WTC11 (cell line): ENCODE data around the gene FOXP1. TPM values are rescaled to one million over a fixed set of nuclear protein-coding genes. Genes with fewer than 3 reads are reported as not detected.

Source experiments
- ATAC-seq: fragments of 200-7000 bp; cut with Tn5 transposase; 2 replicates; pipeline ENCODE4 v1.10.0; 2021; ENCODE audit warnings: mild to moderate bottlenecking, moderate library complexity
- CTCF ChIA-PET: fragments of 300-600 bp; sonication (Branson Sonifier 250); formaldehyde crosslinking; loops from one replicate; lab custom pipeline; 2021; ENCODE audit warnings: antibody characterized with exemption; lab: Charles Lee
- POLR2A ChIA-PET: fragments of 350-600 bp; sonication (Branson Sonifier 250); formaldehyde crosslinking; loops from one replicate; lab custom pipeline; 2021; ENCODE audit warnings: antibody characterized with exemption; lab: Charles Lee
- DNase-seq: peaks from one replicate; pipeline ENCODE4 v3.0.0; 2021; ENCODE audit warnings: low spot score
- H3K27ac Mint-ChIP-seq: 2 replicates; pipeline ENCODE4 v1.8.0; 2021; ENCODE audit warnings: mixed read lengths
- H3K27me3 Mint-ChIP-seq: 2 replicates; pipeline ENCODE4 v1.8.0; 2021; ENCODE audit warnings: low read depth, mild to moderate bottlenecking, moderate library complexity, mixed read lengths
- H3K36me3 Mint-ChIP-seq: 2 replicates; pipeline ENCODE4 v1.8.0; 2021; ENCODE audit warnings: mixed read lengths
- H3K4me1 Mint-ChIP-seq: 2 replicates; pipeline ENCODE4 v1.8.0; 2022; ENCODE audit warnings: mixed read lengths
- H3K4me3 Mint-ChIP-seq: 2 replicates; pipeline ENCODE4 v1.8.0; 2021; ENCODE audit warnings: mild to moderate bottlenecking, moderate library complexity, mixed read lengths
- H3K9me3 Mint-ChIP-seq: 2 replicates; pipeline ENCODE4 v1.8.0; 2021; ENCODE audit warnings: mixed read lengths
- ATF1 ChIP-seq: sonication (generic); formaldehyde crosslinking; IDR thresholded peaks from 2 replicates; pipeline ENCODE4 v1.8.1; 2023; ENCODE audit warnings: mild to moderate bottlenecking, moderate library complexity, missing genetic modification reagents
- E2F4 ChIP-seq: sonication (generic); formaldehyde crosslinking; IDR thresholded peaks from 2 replicates; pipeline ENCODE4 v1.8.1; 2022; ENCODE audit warnings: low read depth, mild to moderate bottlenecking, moderate library complexity, missing genetic modification reagents, borderline replicate concordance
- ERG ChIP-seq: fragments of 250-450 bp; sonication (Bioruptor Pico); IDR thresholded peaks from 2 replicates; pipeline ENCODE4 v1.8.0; 2021; ENCODE audit warnings: mild to moderate bottlenecking
- GTF2I ChIP-seq: fragments of 250-450 bp; sonication (Bioruptor Pico); conservative IDR thresholded peaks from 2 replicates; pipeline ENCODE4 v1.4.0; 2021; ENCODE audit warnings: mild to moderate bottlenecking
- HMGA2 ChIP-seq: fragments of 250-450 bp; sonication (Bioruptor Pico); IDR thresholded peaks from 2 replicates; pipeline ENCODE4 v1.4.0; 2021; ENCODE audit warnings: mild to moderate bottlenecking, moderate library complexity
- JAZF1 ChIP-seq: fragments of 250-450 bp; sonication (Bioruptor Pico); IDR thresholded peaks from 2 replicates; pipeline ENCODE4 v1.9.0; 2021; ENCODE audit warnings: moderate library complexity, mild to moderate bottlenecking, inconsistent platforms
- NFE2L1 ChIP-seq: sonication (generic); formaldehyde crosslinking; IDR thresholded peaks from 2 replicates; pipeline ENCODE4 v1.8.1; 2023; ENCODE audit warnings: missing genetic modification reagents
- NFYB ChIP-seq: sonication (generic); formaldehyde crosslinking; conservative IDR thresholded peaks from 2 replicates; pipeline ENCODE4 v1.8.0; 2022; ENCODE audit warnings: low read depth, missing genetic modification reagents
- PREB ChIP-seq: sonication (generic); formaldehyde crosslinking; IDR thresholded peaks from 2 replicates; pipeline ENCODE4 v1.8.1; 2022; ENCODE audit warnings: mild to moderate bottlenecking, missing genetic modification reagents, moderate library complexity, borderline replicate concordance
- TCF7 ChIP-seq: sonication (generic); formaldehyde crosslinking; IDR thresholded peaks from 2 replicates; pipeline ENCODE4 v1.8.0; 2022; ENCODE audit warnings: mild to moderate bottlenecking, low read depth, missing genetic modification reagents, moderate library complexity
- USF2 ChIP-seq: sonication (generic); formaldehyde crosslinking; IDR thresholded peaks from 2 replicates; pipeline ENCODE4 v1.8.1; 2023; ENCODE audit warnings: mild to moderate bottlenecking, missing genetic modification reagents, moderate library complexity
- ZBTB21 ChIP-seq: sonication (generic); formaldehyde crosslinking; IDR thresholded peaks from 2 replicates; pipeline ENCODE4 v1.8.1; 2023; ENCODE audit warnings: mild to moderate bottlenecking, missing genetic modification reagents, borderline replicate concordance
- ZNF121 ChIP-seq: sonication (generic); formaldehyde crosslinking; IDR thresholded peaks from 2 replicates; pipeline ENCODE4 v1.8.0; 2023; ENCODE audit warnings: missing genetic modification reagents
- ZNF512 ChIP-seq: sonication (generic); formaldehyde crosslinking; IDR thresholded peaks from 2 replicates; pipeline ENCODE4 v1.8.1; 2022; ENCODE audit warnings: missing genetic modification reagents, borderline replicate concordance
- ZNF671 ChIP-seq: fragments of 250-450 bp; sonication (Bioruptor Pico); IDR thresholded peaks from 2 replicates; pipeline ENCODE4 v1.8.0; 2021; ENCODE audit warnings: mild to moderate bottlenecking
- total RNA-seq: library from RNA; stranded (reverse); gene quantifications from 3 replicates; pipeline ENCODE4 v1.2.3, GENCODE V29; 2021
- TF ChIP-seq, protein P1 (sequence below): sonication (generic); formaldehyde crosslinking; IDR thresholded peaks from 2 replicates; pipeline ENCODE4 v1.8.0; 2023; ENCODE audit warnings: mild to moderate bottlenecking, missing genetic modification reagents
- TF ChIP-seq, protein P2 (sequence below): sonication (generic); formaldehyde crosslinking; IDR thresholded peaks from 2 replicates; pipeline ENCODE4 v1.8.0; 2022; ENCODE audit warnings: missing genetic modification reagents

Gene FOXP1
- total RNA-seq, 1 experiment from 2014 or later, result 25.8 TPM

DNA sequence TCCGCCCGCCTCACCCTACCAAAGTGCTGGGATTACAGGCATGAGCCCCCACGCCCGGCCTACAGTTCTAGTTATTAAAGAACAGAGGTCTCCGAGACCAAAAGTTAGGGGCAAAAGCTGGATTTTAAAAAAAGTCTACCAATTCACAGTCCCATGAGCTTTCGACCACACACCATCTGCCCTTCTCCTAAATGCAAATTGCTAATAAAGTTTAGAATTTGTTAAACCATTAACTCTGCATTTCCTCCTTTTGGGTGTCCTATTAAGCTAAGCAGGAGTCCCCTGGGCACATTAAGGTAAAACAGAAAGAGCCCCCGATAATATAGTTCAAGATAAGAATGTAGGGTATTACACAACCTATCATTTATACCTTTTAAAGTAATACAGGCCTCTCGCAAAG is 322.7 kb downstream of the FOXP1 start:
- TF ChIP-seq JAZF1 (no peak), NFE2L1 (no peak), PREB (CRISPR knock-in tag) (no peak), USF2 (CRISPR knock-in tag) (no peak), ZBTB21 (CRISPR knock-in tag) (no peak), ZNF121 (CRISPR knock-in tag) (no peak), ZNF671 (no peak), ERG (CRISPR knock-in tag) (no peak), E2F4 (CRISPR knock-in tag) (no peak), NFYB (no peak), GTF2I (CRISPR knock-in tag) (no peak), ATF1 (CRISPR knock-in tag) (no peak), HMGA2 (CRISPR knock-in tag) (no peak), TCF7 (no peak), ZNF512 (CRISPR knock-in tag) (no peak)
- TF ChIP-seq, protein P1, sequence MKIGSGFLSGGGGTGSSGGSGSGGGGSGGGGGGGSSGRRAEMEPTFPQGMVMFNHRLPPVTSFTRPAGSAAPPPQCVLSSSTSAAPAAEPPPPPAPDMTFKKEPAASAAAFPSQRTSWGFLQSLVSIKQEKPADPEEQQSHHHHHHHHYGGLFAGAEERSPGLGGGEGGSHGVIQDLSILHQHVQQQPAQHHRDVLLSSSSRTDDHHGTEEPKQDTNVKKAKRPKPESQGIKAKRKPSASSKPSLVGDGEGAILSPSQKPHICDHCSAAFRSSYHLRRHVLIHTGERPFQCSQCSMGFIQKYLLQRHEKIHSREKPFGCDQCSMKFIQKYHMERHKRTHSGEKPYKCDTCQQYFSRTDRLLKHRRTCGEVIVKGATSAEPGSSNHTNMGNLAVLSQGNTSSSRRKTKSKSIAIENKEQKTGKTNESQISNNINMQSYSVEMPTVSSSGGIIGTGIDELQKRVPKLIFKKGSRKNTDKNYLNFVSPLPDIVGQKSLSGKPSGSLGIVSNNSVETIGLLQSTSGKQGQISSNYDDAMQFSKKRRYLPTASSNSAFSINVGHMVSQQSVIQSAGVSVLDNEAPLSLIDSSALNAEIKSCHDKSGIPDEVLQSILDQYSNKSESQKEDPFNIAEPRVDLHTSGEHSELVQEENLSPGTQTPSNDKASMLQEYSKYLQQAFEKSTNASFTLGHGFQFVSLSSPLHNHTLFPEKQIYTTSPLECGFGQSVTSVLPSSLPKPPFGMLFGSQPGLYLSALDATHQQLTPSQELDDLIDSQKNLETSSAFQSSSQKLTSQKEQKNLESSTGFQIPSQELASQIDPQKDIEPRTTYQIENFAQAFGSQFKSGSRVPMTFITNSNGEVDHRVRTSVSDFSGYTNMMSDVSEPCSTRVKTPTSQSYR (CRISPR knock-in tag), result no peak
- TF ChIP-seq, protein P2, sequence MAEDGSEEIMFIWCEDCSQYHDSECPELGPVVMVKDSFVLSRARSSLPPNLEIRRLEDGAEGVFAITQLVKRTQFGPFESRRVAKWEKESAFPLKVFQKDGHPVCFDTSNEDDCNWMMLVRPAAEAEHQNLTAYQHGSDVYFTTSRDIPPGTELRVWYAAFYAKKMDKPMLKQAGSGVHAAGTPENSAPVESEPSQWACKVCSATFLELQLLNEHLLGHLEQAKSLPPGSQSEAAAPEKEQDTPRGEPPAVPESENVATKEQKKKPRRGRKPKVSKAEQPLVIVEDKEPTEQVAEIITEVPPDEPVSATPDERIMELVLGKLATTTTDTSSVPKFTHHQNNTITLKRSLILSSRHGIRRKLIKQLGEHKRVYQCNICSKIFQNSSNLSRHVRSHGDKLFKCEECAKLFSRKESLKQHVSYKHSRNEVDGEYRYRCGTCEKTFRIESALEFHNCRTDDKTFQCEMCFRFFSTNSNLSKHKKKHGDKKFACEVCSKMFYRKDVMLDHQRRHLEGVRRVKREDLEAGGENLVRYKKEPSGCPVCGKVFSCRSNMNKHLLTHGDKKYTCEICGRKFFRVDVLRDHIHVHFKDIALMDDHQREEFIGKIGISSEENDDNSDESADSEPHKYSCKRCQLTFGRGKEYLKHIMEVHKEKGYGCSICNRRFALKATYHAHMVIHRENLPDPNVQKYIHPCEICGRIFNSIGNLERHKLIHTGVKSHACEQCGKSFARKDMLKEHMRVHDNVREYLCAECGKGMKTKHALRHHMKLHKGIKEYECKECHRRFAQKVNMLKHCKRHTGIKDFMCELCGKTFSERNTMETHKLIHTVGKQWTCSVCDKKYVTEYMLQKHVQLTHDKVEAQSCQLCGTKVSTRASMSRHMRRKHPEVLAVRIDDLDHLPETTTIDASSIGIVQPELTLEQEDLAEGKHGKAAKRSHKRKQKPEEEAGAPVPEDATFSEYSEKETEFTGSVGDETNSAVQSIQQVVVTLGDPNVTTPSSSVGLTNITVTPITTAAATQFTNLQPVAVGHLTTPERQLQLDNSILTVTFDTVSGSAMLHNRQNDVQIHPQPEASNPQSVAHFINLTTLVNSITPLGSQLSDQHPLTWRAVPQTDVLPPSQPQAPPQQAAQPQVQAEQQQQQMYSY (CRISPR knock-in tag), result no peak
- Mint-ChIP-seq H3K27ac (no peak overlapping the region), H3K9me3 (no peaks in the 10 kb centered on the region), H3K4me3 (no peak overlapping the region), H3K36me3 (peaks cover 2% of the 10 kb centered on the region; the same call in 1 of the 2 replicates), H3K4me1 (peaks cover 36% of the 10 kb centered on the region), H3K27me3 (no peaks in the 10 kb centered on the region)
- DNase-seq (no peak), ATAC-seq (no peak)
- POLR2A ChIA-PET, result interaction anchor here (1.2 kb wide), 1 partner anchor 200 kb away, joined by 3 read pairs; no protein-coding TSS in a partner anchor
- CTCF ChIA-PET, result no interaction called here
